A673 (cell line): ENCODE results near the gene SAMD15.

ENCODE experiments used
- EZH2 ChIP-seq: fragments of 200-600 bp; sonication (generic); IDR thresholded peaks from 2 replicates; pipeline ENCODE4 v1.6.1; 2017; ENCODE audit warnings: borderline replicate concordance, low read depth, mild to moderate bottlenecking, mixed read lengths, antibody characterized with exemption, low read length; ENCODE audit not compliant: poor library complexity, severe bottlenecking
- TF ChIP-seq, protein P1 (sequence below): fragments of 300-800, 200-600 bp; sonication (generic); conservative IDR thresholded peaks from 2 replicates; pipeline ENCODE4 v1.5.1; 2017; ENCODE audit warnings: low read depth, mild to moderate bottlenecking, antibody characterized with exemption, low read length, moderate library complexity, mixed read lengths

DNA sequence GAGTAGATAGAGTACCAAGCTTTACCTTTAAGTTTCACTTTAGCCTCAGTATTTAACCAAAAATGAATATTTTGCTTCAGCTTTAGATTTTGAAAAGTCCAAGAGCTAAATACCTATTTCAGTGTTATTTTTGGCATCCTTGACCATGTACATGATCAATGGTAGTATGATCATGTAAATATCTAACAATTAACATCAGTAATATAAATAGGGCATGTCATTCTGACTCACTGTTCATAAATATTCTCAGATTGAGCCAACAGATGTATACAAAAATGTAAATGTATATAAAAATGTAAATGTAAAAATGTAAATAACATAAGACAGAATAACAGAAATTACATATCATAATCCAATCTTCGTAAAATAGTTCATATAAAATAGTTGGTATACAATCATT lies 61.4 kb downstream of the SAMD15 start:
- TF ChIP-seq, protein P1, sequence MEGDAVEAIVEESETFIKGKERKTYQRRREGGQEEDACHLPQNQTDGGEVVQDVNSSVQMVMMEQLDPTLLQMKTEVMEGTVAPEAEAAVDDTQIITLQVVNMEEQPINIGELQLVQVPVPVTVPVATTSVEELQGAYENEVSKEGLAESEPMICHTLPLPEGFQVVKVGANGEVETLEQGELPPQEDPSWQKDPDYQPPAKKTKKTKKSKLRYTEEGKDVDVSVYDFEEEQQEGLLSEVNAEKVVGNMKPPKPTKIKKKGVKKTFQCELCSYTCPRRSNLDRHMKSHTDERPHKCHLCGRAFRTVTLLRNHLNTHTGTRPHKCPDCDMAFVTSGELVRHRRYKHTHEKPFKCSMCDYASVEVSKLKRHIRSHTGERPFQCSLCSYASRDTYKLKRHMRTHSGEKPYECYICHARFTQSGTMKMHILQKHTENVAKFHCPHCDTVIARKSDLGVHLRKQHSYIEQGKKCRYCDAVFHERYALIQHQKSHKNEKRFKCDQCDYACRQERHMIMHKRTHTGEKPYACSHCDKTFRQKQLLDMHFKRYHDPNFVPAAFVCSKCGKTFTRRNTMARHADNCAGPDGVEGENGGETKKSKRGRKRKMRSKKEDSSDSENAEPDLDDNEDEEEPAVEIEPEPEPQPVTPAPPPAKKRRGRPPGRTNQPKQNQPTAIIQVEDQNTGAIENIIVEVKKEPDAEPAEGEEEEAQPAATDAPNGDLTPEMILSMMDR, result no peak
- TF ChIP-seq EZH2, result no peak
